Prostate gland (tissue), 2 donors: Measurements from ENCODE around the gene HACL1. TPM values are rescaled to one million over a fixed set of nuclear protein-coding genes. Genes with fewer than 3 reads are reported as not detected.

ENCODE experiments used
- DNase-seq: peaks from one replicate; pipeline ENCODE4 v3.0.0-alpha.2; 2019; ENCODE audit warnings: low spot score
- H3K27ac ChIP-seq, 2 donors: fragments of 200-600 bp; sonication (generic); 2 replicates each; pipeline ENCODE4 v1.5.1; 2017 to 2019
- H3K27me3 ChIP-seq: fragments of 200-600 bp; sonication (generic); replicated peaks from 2 replicates; pipeline ENCODE4 v1.5.1; 2019; ENCODE audit not compliant: insufficient read depth
- H3K36me3 ChIP-seq, 2 donors: fragments of 200-600 bp; sonication (generic); 1 replicate in 1 of 2; 2 replicates in 1 of 2; pipeline versions ENCODE4 v1.5.1 to v1.8.1; 2017 to 2019
- H3K4me1 ChIP-seq: fragments of 200-600 bp; sonication (generic); replicated peaks from 2 replicates; pipeline ENCODE4 v1.5.1; 2019
- H3K4me3 ChIP-seq, 2 donors: fragments of 200-600 bp; sonication (generic); 2 replicates each; pipeline ENCODE4 v1.5.1; 2017 to 2019
- H3K9me3 ChIP-seq: fragments of 200-600 bp; sonication (generic); 2 replicates; pipeline ENCODE4 v1.5.1; 2017
- POLR2A ChIP-seq: fragments of 450-650 bp; IDR thresholded peaks from one replicate; pipeline ENCODE4 v1.6.1; 2016; ENCODE audit warnings: antibody characterized with exemption, mild to moderate bottlenecking
- POLR2AphosphoS5 ChIP-seq: sonication (generic); formaldehyde crosslinking; IDR thresholded peaks from one replicate; pipeline ENCODE4 v1.6.1; 2017; ENCODE audit warnings: antibody characterized with exemption
- WGBS: methylation state at CpG from one replicate; pipeline ENCODE4 v1.1.5; 2018; 5-methylcytosine and 5-hydroxymethylcytosine counted together
- intact Hi-C: fragments of 100-400 bp; cut with DNase I; formaldehyde crosslinking; loops from one replicate; pipeline ENCODE4 v1.14.2; 2022
- total RNA-seq, 2 donors: library from RNA; depleted of rRNA; stranded (reverse); fragments of >200 nt; gene quantifications; one replicate each; pipeline ENCODE4 v1.1.0, GENCODE V29; 2016
- TF ChIP-seq, protein P1 (sequence below), 4 experiments: fragments of 200-600 bp in 2 of 4; fragments of 450-650 bp in 2 of 4; sonication (generic) in 2 of 4; IDR thresholded peaks; 1 replicate in 3 of 4; 2 replicates in 1 of 4; pipeline ENCODE4 v1.5.1; 2016 to 2019; ENCODE audit warnings: antibody characterized with exemption in 4 of 4, mild to moderate bottlenecking in 2 of 4, moderate library complexity in 2 of 4

HACL1 gene
- total RNA-seq, 2 donors from 2014 or later: 27.9 to 30.6 TPM

DNA sequence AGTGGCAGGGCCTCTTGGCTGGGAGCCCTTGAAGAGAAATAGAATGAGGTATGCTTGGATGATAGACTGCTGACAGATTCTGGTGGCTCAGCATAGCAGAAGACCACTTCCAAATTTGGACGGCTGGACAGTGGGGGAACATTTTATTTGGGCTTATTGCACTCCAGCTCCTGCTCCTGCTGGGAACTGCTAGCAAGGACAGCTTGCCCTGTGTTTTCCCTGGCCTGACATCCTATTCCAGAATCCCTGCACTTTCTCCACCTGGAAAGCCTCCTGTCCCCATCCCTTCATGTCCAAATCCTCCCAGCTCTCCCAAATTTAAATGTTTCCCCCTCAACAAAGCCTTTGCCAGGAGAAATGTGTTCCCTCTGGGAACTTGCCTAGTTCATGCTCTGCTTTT lies 70.0 kb downstream of the HACL1 start:
- no peak overlapping the region for H3K4me3 ChIP-seq
- TF ChIP-seq POLR2A (no peak), POLR2AphosphoS5 (no peak)
- TF ChIP-seq, protein P1, sequence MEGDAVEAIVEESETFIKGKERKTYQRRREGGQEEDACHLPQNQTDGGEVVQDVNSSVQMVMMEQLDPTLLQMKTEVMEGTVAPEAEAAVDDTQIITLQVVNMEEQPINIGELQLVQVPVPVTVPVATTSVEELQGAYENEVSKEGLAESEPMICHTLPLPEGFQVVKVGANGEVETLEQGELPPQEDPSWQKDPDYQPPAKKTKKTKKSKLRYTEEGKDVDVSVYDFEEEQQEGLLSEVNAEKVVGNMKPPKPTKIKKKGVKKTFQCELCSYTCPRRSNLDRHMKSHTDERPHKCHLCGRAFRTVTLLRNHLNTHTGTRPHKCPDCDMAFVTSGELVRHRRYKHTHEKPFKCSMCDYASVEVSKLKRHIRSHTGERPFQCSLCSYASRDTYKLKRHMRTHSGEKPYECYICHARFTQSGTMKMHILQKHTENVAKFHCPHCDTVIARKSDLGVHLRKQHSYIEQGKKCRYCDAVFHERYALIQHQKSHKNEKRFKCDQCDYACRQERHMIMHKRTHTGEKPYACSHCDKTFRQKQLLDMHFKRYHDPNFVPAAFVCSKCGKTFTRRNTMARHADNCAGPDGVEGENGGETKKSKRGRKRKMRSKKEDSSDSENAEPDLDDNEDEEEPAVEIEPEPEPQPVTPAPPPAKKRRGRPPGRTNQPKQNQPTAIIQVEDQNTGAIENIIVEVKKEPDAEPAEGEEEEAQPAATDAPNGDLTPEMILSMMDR (IDR thresholded peaks at IDR 0.05): no peak
- H3K27me3 ChIP-seq: no peaks in the 10 kb centered on the region
- 85% methylated on average over 1 of the region's 1 CpG for WGBS
- intact Hi-C loops: no loop called here
- H3K27ac ChIP-seq: no peak overlapping the region
- H3K36me3 ChIP-seq: no peaks in the 10 kb centered on the region
- no peaks in the 10 kb centered on the region for H3K4me1 ChIP-seq
- no peak for DNase-seq
- H3K9me3 ChIP-seq: no peaks in the 10 kb centered on the region

DNA sequence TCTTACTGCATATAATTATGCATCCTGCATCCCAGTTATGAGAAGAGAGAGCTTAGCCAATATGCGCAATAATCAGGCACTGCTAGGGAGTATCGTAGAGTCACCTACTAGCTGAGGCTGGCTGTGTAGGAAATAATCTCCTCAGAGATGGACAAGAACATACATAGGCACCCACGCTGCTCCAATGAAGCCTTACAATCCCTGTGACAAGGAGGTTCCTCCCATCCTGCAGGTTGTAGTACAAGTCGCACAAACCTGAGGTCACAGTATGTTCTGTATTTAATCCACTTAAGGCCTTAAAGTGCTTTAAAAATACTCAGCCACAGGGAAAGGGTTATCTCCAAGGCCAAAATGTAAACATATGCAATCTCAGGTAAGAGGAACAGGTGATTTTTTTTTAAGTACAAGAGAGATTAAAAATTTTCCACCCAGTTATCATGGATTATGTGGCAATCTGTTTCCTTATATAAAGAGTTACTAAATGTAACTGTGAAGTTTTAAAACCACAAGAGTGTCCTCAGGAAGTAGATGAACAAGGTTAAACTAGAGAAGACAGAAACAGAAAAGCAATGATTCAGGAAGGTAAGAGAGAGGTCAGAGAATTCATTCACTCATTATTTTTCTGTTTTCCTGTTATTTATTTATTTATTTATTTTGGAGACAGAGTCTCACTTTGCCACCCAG lies 72.4 kb downstream of the HACL1 start:
- no peak overlapping the region for H3K27ac ChIP-seq
- 91% methylated on average over 4 of the region's 4 CpGs for WGBS
- intact Hi-C loops: no loop called here

DNA sequence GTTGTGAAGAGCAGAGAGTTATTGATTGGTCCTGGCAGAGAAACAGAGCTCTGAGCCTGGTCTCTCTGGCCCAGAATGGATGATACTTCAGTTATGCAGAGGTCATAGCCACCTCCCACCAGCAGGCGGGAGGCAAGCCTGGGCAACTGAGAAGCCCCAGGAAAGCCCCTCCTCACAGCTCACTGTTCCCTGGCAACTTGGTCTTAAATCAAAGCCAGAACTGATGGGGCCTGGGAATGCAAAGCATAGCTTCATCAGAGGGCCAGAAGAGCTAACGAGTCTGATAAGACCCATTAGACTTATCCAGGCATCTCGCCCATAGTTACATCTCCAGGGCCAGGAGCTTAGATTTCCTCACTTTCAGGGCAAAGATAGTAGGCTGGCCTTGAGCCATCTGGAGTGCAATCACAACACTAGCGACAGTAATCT lies 74.3 kb downstream of the HACL1 start:
- TF ChIP-seq POLR2A (no peak), POLR2AphosphoS5 (no peak)
- TF ChIP-seq, protein P1 (IDR thresholded peaks at IDR 0.05): no peak
- no peaks in the 10 kb centered on the region for H3K27me3 ChIP-seq
- intact Hi-C loops: no loop called here
- H3K36me3 ChIP-seq: no peaks in the 10 kb centered on the region
- H3K27ac ChIP-seq: no peak overlapping the region
- no peak for DNase-seq
- WGBS: 49% methylated on average over 4 of the region's 4 CpGs
- H3K4me1 ChIP-seq: no peaks in the 10 kb centered on the region
- H3K9me3 ChIP-seq: no peaks in the 10 kb centered on the region
- no peak overlapping the region for H3K4me3 ChIP-seq

More for the DNA sequence above, 72.4 kb downstream of the HACL1 start:
- Histone ChIP-seq H3K4me3 (no peak overlapping the region), H3K4me1 (no peaks in the 10 kb centered on the region), H3K36me3 (no peaks in the 10 kb centered on the region), H3K27me3 (no peaks in the 10 kb centered on the region), H3K9me3 (no peaks in the 10 kb centered on the region)
- DNase-seq: no peak
- TF ChIP-seq, protein P1 (IDR thresholded peaks at IDR 0.05): no peak
- TF ChIP-seq POLR2AphosphoS5 (no peak), POLR2A (no peak)

DNA sequence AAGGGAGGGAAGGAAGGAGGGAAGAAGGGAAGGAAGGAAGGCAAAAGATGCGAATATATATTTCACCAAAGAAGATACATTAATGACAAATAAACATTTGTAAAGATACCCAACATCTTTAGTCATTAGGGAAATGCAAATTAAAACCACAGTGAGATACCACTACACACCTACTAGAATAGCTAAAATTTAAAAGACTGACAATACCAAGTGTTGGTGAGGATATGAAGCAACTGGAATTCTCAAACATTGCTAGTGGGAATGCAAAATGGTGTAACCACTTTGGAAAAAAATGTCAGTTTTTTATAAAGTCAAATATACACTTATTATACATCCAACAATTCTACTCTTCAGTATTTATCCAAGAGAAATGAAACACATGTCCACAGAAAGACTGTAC lies 75.6 kb downstream of the HACL1 start:
- Histone ChIP-seq H3K4me3 (no peak overlapping the region), H3K36me3 (no peaks in the 10 kb centered on the region), H3K27ac (no peak overlapping the region), H3K27me3 (no peaks in the 10 kb centered on the region), H3K9me3 (no peaks in the 10 kb centered on the region), H3K4me1 (no peaks in the 10 kb centered on the region)
- TF ChIP-seq, protein P1 (IDR thresholded peaks at IDR 0.05): no peak
- TF ChIP-seq POLR2AphosphoS5 (no peak), POLR2A (no peak)
- intact Hi-C loops: no loop called here
- WGBS: 95% methylated on average over 1 of the region's 1 CpG
- no peak for DNase-seq
